WERI-Rb-1 (cell line): ENCODE results near the gene STEEP1.

Source experiments
- DNase-seq: peaks from one replicate; pipeline ENCODE4 v3.0.0-alpha.2; 2020
- H3K27ac ChIP-seq: fragments of 250-450 bp; sonication (Bioruptor Pico); 2 replicates; pipeline ENCODE4 v1.5.1; 2020; ENCODE audit warnings: mild to moderate bottlenecking, moderate library complexity
- H3K27me3 ChIP-seq: fragments of 250-450 bp; sonication (Bioruptor Pico); 2 replicates; pipeline ENCODE4 v1.5.1; 2021; ENCODE audit warnings: mild to moderate bottlenecking, low read depth, moderate library complexity; ENCODE audit not compliant: insufficient read depth, severe bottlenecking
- H3K36me3 ChIP-seq: fragments of 250-450 bp; sonication (Bioruptor Pico); 2 replicates; pipeline ENCODE4 v1.5.1; 2020; ENCODE audit warnings: mild to moderate bottlenecking, moderate library complexity
- H3K4me3 ChIP-seq: 2 replicates; pipeline ENCODE4 v1.5.1; 2011; ENCODE audit warnings: low read depth, mild to moderate bottlenecking, control low read depth, low read length
- H3K9me3 ChIP-seq: fragments of 250-450 bp; sonication (Bioruptor Pico); 2 replicates; pipeline ENCODE4 v1.5.1; 2021; ENCODE audit warnings: mild to moderate bottlenecking, moderate library complexity; ENCODE audit not compliant: severe bottlenecking
- TF ChIP-seq, protein P1 (sequence below): IDR thresholded peaks from 2 replicates; pipeline ENCODE4 v1.5.1; 2011; ENCODE audit warnings: low read depth, mild to moderate bottlenecking, control low read depth, inconsistent platforms, low read length

Gene STEEP1

DNA sequence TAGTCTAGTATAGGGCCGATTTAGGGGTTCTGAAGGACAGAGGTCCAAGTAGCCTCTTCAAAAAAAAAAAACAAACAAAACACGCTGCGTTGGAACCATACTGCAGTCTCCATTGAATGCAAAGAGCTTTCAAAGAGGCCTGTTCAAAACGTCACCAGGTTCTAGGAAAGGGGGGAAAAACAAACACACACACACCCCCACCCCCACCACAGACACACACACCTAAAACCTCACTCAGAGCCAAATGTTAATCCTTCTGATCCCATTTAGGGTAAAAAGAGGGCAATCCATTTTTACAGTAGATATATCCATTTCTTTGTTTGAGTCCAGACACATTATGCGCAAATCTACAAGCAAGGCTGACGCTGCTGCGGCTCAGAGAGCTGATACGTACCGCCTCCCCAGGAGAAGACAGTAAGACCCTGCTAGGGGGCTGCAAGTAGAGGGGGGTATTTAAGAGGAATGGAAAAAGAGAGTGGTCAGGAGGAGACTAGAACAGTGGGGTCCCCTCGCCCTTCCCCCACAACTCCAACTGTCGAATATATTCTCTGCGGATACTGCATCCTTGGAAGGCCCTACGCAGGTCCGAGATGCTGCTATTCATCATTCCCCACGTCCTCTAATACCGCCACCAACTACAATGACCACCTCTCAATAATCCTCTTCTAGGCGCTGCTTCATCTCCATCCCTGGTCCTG, 39.7 kb upstream of the STEEP1 start:
- H3K36me3 ChIP-seq: no peaks in the 10 kb centered on the region
- no peaks in the 10 kb centered on the region for H3K9me3 ChIP-seq
- DNase-seq: no peak
- TF ChIP-seq, protein P1, sequence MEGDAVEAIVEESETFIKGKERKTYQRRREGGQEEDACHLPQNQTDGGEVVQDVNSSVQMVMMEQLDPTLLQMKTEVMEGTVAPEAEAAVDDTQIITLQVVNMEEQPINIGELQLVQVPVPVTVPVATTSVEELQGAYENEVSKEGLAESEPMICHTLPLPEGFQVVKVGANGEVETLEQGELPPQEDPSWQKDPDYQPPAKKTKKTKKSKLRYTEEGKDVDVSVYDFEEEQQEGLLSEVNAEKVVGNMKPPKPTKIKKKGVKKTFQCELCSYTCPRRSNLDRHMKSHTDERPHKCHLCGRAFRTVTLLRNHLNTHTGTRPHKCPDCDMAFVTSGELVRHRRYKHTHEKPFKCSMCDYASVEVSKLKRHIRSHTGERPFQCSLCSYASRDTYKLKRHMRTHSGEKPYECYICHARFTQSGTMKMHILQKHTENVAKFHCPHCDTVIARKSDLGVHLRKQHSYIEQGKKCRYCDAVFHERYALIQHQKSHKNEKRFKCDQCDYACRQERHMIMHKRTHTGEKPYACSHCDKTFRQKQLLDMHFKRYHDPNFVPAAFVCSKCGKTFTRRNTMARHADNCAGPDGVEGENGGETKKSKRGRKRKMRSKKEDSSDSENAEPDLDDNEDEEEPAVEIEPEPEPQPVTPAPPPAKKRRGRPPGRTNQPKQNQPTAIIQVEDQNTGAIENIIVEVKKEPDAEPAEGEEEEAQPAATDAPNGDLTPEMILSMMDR: no peak
- H3K27me3 ChIP-seq: peaks cover 20% of the 10 kb centered on the region
- H3K27ac ChIP-seq: no peak overlapping the region
- H3K4me3 ChIP-seq: peak overlapping the region; percentile 52

DNA sequence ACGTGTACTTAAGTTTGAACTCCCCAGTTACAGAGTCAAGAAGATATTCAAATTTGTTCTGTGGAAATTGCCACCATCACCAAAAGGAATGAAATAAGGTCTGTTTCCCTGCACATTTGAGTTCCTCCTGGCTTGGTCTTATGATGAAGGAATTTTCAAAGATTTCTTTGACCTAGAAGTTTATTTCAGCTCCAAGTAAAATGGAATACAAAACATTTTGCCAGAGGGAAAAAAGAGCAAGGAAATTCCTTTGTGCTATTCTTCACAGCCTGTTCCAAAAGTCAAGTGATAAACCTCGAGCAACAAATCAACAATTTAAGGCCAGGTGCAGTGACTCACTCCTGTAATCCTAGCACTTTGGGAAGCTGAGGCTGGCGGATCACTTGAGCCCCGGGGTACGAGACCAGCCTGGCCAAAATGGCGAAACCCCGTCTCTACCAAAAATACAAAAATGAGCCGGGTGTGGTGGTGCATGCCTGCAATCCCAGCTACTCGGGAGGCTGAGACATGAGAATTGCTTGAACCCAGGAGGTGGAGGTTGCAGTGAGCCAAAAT, 37.6 kb upstream of the STEEP1 start:
- no peaks in the 10 kb centered on the region for H3K36me3 ChIP-seq
- no peak for DNase-seq
- TF ChIP-seq, protein P1: no peak
- H3K9me3 ChIP-seq: no peaks in the 10 kb centered on the region
- H3K4me3 ChIP-seq: no peak overlapping the region
- H3K27ac ChIP-seq: no peak overlapping the region
- H3K27me3 ChIP-seq: peaks cover 12% of the 10 kb centered on the region

DNA sequence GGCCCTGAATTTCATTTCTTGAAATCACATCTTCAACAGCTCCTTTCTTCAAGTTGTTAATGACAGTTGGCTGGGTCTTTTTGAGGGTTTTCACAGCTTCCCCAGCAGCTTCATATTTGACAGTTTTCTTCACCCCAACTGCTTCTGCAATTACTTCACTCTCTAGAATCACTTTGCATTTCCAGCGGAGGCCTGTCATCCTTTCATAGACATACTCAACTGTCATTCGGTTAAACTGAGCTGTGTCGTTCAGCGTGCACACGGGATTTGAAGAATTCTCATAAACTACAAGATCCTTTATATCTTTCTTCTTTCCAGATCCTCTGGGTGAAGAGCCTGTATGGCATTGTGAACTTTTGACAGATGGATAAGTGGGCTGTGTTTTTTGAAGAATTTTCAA, 24.6 kb upstream of the STEEP1 start:
- DNase-seq: no peak
- no peak overlapping the region for H3K27ac ChIP-seq
- H3K27me3 ChIP-seq: peaks cover 7% of the 10 kb centered on the region
- H3K36me3 ChIP-seq: no peaks in the 10 kb centered on the region; the same call in 1 of the 2 replicates
- H3K9me3 ChIP-seq: no peaks in the 10 kb centered on the region
- TF ChIP-seq, protein P1: no peak
- no peak overlapping the region for H3K4me3 ChIP-seq

DNA sequence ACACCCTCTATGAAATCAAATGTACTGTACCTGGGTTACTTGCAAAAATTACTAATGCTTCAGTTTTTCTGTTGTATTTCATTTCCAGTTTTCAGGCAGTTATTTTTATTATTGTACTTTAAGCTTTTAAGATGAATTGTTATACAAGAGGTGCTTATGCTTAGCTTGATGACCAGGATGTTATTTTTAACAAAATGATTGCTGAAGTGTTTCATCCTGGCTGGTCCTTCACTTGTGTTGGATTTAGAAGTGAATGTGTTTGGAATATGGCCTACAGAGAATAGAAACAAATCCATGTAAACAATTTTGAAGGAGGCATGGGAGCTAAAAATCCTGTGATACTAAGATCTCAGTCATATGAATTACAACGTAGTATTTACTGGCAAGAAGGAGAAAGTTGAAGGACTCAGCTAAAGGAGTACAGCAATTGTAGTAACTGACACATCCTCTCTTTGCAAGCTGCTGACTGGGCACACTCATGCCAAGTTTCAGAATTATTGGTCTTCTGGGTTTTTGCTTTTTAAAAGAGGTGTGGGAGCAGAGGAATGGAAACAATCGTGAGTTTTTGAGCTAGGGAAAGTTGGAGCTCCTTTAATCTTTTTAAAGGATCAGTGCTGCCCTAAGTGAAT, 18.3 kb upstream of the STEEP1 start:
- Histone ChIP-seq H3K9me3 (no peaks in the 10 kb centered on the region), H3K4me3 (no peak overlapping the region), H3K36me3 (no peaks in the 10 kb centered on the region; the same call in 1 of the 2 replicates), H3K27ac (no peak overlapping the region), H3K27me3 (peaks cover 7% of the 10 kb centered on the region)
- TF ChIP-seq, protein P1: no peak
- DNase-seq: no peak

DNA sequence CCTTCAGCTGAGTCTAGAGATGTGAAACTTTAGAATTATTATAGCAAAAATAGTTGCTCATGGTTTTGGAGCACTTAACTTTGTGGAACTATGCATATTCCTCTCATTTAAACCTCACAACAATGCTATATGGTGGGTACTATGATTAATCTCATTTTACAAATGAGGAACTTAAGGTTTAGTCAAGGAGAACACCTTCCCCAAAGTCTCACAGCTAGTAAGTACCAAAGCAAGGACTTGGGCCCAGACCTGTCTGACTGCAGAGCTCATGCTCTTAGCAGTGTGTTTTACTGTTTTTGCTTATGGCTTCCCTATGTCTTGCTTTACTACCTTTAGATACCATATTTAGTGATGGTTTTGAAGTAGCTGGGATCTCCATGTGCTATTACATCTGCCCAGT, 14.2 kb upstream of the STEEP1 start:
- Histone ChIP-seq H3K4me3 (no peak overlapping the region), H3K36me3 (peaks cover 6% of the 10 kb centered on the region; the same call in 1 of the 2 replicates), H3K27me3 (peaks cover 6% of the 10 kb centered on the region), H3K27ac (no peak overlapping the region), H3K9me3 (no peaks in the 10 kb centered on the region)
- DNase-seq: no peak
- TF ChIP-seq, protein P1: no peak
